WI38 (cell line): Measurements from ENCODE around the gene TXNDC17.

ENCODE experiments used
- H3K4me3 ChIP-seq: 2 replicates; pipeline ENCODE4 v1.5.1; 2011; ENCODE audit warnings: low read depth, mild to moderate bottlenecking, control low read depth, low read length
- TF ChIP-seq, protein P1 (sequence below): IDR thresholded peaks from 2 replicates; pipeline ENCODE4 v1.5.1; 2012; ENCODE audit warnings: low read depth, mild to moderate bottlenecking, control low read depth, low read length

The TXNDC17 gene

DNA sequence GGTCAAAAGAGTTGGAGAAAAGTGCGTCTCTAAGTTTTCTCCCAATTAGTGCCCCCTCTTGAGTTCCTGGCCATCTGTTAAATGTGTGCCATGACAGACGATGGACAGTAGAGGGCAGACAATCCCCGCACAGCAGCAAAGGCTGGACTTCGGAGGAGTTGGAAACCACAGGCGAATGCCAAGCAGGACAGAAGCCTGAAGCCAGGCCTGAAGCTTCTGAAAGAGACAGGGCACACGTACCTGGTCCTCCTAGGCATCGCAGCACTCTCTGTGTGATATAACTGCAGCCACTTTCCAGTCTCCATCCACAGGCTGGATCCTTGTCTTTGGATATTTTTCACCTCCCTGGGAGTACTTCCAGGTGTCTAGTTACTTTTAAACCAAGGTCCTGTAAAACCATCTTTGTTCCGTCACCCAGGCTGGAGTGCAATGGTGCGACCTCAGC is 25.2 kb downstream of the TXNDC17 start:
- TF ChIP-seq, protein P1, sequence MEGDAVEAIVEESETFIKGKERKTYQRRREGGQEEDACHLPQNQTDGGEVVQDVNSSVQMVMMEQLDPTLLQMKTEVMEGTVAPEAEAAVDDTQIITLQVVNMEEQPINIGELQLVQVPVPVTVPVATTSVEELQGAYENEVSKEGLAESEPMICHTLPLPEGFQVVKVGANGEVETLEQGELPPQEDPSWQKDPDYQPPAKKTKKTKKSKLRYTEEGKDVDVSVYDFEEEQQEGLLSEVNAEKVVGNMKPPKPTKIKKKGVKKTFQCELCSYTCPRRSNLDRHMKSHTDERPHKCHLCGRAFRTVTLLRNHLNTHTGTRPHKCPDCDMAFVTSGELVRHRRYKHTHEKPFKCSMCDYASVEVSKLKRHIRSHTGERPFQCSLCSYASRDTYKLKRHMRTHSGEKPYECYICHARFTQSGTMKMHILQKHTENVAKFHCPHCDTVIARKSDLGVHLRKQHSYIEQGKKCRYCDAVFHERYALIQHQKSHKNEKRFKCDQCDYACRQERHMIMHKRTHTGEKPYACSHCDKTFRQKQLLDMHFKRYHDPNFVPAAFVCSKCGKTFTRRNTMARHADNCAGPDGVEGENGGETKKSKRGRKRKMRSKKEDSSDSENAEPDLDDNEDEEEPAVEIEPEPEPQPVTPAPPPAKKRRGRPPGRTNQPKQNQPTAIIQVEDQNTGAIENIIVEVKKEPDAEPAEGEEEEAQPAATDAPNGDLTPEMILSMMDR: peak; percentile 97
- no peak overlapping the region for H3K4me3 ChIP-seq

DNA sequence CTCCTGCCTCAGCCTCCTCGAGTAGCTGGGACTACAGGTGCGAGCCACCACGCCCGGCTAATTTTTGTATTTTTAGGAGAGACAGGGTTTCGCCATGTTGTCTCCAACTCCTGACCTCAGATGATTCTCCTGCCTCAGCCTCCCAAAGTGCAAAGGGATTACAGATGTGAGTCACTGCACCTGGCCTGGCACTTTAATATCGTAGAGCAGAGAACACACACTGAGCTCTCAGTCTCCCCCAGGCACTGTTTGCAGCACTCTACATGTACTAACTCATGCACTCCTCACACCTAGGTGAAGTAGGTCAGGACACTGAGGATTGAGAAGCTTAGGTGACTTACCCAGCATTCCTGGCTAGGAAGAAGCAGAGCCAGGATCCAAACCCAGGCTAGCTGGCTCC is 25.7 kb downstream of the TXNDC17 start:
- no peak overlapping the region for H3K4me3 ChIP-seq
- TF ChIP-seq, protein P1: no peak

DNA sequence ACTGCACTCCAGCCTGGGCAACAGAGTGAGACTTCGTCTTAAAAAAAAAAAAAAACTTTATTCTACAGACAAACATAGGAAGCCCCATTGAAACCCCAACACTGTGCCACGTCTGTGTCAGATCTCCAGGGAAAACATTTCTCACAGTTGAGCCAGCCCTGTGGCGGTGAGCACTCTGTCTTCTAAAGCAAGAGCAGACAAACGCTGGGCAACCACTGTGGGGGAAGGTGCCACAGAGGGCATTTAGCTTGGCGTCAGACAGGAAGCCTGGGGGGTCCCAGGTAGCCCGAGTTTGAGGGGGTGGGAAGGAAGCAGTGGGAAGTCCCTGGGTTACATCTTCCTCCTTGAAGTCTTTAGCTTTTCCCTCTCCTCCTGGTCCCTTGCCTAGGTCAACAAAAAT is 26.7 kb downstream of the TXNDC17 start:
- TF ChIP-seq, protein P1: no peak
- H3K4me3 ChIP-seq: no peak overlapping the region

DNA sequence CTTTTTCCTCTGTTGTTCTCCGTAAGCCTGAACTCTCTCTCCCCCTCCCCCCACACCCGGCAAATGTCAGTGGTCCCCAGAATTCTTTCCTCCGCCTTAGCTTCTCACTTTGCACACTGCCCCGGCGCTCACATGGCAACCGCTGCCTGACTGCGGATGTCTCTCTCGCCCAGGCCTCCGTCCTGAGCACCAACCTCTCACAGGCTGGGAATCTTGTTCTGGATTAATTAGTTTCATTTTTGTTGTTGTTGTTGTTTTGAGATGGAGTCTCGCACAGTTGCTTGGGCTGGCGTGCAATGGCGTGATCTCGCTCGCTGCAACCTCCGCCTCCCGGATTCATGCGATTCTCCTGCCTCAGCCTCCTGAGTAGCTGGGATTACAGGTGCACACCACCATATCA is 27.4 kb downstream of the TXNDC17 start:
- TF ChIP-seq, protein P1: no peak
- H3K4me3 ChIP-seq: no peak overlapping the region

DNA sequence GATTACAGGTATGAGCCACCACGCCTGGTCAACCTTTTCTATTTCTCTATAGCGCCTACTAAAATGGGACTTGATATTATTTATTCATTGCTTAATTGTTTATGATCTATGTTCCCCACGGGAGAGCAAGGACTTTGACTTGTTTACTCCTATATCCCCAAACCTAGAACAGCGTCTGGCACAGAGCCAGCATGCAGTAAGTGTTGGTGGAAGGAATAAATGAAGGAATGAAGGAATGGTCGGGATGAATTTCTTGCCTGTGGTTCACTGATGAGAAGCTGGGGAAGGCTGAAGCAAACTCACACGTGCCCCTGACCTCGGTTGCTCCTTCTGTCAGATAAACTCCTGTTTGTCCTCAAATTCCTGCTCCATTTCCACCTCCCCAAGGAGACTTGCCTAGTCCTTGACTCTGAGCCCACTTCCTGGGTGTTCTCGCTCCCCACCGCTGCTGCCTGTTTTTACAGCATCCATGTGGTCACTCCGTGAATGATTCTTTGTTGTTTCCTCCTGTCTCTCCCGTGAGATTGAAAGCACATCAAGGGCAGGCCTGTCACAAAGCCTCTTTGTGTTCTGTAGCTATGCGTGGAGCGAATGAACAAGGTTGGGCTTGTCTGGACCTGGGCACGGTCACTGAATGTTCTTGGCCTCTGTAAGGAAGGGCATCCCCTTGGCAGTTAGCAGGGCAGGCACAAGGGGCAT is 28.0 kb downstream of the TXNDC17 start:
- no peak overlapping the region for H3K4me3 ChIP-seq
- TF ChIP-seq, protein P1: no peak

DNA sequence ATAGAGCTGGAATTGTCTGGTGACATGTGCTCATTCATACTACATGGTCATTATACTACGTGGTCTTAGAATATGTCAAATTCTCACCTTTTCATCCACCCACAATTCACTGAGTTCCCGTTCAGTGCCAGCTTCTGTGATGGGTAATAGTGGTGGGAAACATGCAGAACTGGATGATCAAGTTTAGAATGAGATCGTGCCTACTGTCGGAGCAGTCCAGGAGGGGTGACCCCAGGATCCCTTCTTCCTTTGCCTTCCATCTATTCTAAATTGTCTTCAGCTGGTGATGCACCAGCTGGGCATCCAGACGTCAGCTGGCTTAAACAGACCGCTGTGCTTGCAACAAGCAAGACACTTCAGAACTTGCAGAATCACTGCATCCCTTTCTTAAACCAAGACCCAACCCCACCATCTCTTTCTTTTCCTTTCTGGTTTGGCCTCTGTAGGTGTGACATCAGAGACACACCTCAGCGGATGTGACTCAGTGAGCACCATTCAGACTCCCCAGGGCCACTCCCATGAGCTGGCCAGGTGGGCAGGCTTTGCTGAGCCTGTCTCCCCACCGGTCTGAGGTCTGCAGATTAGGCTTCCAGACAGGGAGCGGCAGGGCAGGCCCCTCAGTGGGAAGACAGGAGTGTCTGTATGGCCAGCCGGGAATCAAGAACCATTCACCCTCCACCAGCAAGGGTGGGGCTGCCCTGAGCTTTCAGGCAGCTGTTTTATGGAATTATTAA is 28.8 kb downstream of the TXNDC17 start:
- no peak overlapping the region for H3K4me3 ChIP-seq
- TF ChIP-seq, protein P1: no peak

DNA sequence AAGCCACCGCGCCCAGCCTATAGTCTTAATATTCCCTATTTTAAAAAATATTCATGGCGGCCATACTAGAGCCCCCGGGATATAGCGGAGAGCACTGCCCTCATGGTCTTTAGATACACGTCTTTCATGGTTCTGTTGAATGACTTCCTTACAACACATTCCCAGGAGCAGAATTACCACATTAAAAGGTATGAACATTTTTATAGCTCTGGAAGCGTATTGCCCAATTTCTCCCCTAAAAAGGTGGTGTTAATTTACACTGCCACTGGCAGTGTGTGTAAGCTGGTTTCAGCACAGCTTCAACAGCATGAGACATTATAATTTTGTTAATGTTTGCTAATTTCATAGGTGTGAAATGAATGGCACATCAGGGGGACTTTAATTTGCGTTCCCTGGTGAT is 29.7 kb downstream of the TXNDC17 start:
- TF ChIP-seq, protein P1: no peak

More for the DNA sequence above, 29.7 kb downstream of the TXNDC17 start:
- no peak overlapping the region for H3K4me3 ChIP-seq
